SU-DHL-6 (cell line): ENCODE measurements around the gene IL10.

ENCODE experiments used
- EZH2phosphoT487 ChIP-seq: fragments of 200-600 bp; sonication (generic), shearing (Covaris generic); conservative IDR thresholded peaks from 2 replicates; pipeline ENCODE4 v1.6.1; 2018; ENCODE audit warnings: mild to moderate bottlenecking, antibody characterized with exemption, low read length, moderate library complexity, mixed read lengths
- TF ChIP-seq, protein P1 (sequence below): fragments of 200-600 bp; sonication (generic); IDR thresholded peaks from one replicate; pipeline ENCODE4 v1.5.1; 2017; ENCODE audit warnings: antibody characterized with exemption, mild to moderate bottlenecking, low read length, moderate library complexity; ENCODE audit not compliant: insufficient read depth, poor library complexity, severe bottlenecking

DNA sequence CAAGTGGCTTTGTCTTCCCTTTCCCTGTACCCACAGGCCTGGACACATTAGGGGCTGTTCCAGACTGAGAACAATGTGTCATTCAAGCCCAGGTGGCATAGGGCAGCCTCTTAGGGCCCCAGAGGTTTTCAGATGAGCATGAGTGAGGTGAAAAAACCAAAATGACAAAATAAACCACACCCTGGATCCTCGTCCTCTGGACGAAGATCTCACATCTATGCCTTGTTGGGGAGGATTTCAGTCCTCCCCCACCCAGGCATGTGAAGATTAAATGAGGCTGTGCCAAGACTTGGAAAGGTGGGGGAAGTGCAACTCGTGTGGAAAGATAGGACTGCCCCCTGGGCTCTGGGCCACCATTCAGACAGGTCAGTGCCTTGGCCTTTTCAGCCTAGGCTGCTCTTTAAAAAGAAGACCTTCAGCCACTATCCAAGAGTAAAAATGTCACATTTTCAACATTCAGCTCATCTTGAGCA, 34.5 kb downstream of the IL10 start:
- TF ChIP-seq, protein P1, sequence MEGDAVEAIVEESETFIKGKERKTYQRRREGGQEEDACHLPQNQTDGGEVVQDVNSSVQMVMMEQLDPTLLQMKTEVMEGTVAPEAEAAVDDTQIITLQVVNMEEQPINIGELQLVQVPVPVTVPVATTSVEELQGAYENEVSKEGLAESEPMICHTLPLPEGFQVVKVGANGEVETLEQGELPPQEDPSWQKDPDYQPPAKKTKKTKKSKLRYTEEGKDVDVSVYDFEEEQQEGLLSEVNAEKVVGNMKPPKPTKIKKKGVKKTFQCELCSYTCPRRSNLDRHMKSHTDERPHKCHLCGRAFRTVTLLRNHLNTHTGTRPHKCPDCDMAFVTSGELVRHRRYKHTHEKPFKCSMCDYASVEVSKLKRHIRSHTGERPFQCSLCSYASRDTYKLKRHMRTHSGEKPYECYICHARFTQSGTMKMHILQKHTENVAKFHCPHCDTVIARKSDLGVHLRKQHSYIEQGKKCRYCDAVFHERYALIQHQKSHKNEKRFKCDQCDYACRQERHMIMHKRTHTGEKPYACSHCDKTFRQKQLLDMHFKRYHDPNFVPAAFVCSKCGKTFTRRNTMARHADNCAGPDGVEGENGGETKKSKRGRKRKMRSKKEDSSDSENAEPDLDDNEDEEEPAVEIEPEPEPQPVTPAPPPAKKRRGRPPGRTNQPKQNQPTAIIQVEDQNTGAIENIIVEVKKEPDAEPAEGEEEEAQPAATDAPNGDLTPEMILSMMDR, result no peak
- TF ChIP-seq EZH2phosphoT487, result no peak
